HUES64 (cell line): ENCODE data around the gene MRPL50.
"Not testable (repeated sequence)": the region's sequence is repeated elsewhere in the genome, so short reads cannot be mapped to it uniquely, and the experiment has no call there.

Experiments used
- H3K27ac ChIP-seq: 2 replicates; pipeline ENCODE4 v1.7.0; 2013; ENCODE audit warnings: low read depth, low read length, inconsistent platforms
- H3K27me3 ChIP-seq: 2 replicates; pipeline ENCODE4 v1.6.1; 2013; ENCODE audit warnings: mild to moderate bottlenecking, low read length; ENCODE audit not compliant: insufficient read depth
- H3K36me3 ChIP-seq: 2 replicates; pipeline ENCODE4 v1.6.1; 2013; ENCODE audit warnings: mild to moderate bottlenecking, low read length; ENCODE audit not compliant: insufficient read depth
- H3K4me1 ChIP-seq: 2 replicates; pipeline ENCODE4 v1.6.1; 2013; ENCODE audit warnings: mild to moderate bottlenecking, low read length, moderate library complexity; ENCODE audit not compliant: insufficient read depth
- H3K4me3 ChIP-seq: 2 replicates; pipeline ENCODE4 v1.5.1; 2013; ENCODE audit warnings: mild to moderate bottlenecking, low read length, moderate library complexity
- H3K9ac ChIP-seq: 2 replicates; pipeline ENCODE4 v1.6.1; 2013; ENCODE audit warnings: mild to moderate bottlenecking, low read depth, low read length
- H3K9me3 ChIP-seq: 2 replicates; pipeline ENCODE4 v1.6.1; 2013; ENCODE audit warnings: low read depth, low read length; ENCODE audit not compliant: insufficient read depth
- WGBS: fragments of 150-250, 120-280 bp; methylation state at CpG from one replicate; pipeline ENCODE4 v1.1.7; 2013; ENCODE audit warnings: missing lambda C conversion rate; 5-methylcytosine and 5-hydroxymethylcytosine counted together

The MRPL50 gene

DNA sequence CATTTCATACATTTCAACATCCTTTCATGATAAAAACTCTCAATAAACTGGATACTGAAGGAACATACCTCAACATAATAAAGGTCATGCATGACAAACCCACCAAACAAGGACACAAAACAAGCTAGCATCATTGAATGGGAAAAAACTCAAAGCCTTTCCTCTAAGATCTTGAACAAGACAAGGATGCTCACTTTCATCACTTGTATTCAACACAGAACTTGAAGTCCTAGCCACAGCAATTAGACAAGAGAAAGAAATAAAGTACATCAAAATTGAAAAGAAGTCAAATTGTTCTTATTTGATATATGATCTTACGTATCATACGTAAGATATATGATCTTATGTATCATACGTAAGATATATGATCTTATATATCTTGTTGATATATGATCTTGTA lies 5.3 kb downstream of the MRPL50 start:
- Histone ChIP-seq H3K27ac (no peak overlapping the region), H3K4me3 (no peak overlapping the region), H3K9ac (no peak overlapping the region), H3K9me3 (peaks cover 20% of the 10 kb centered on the region), H3K4me1 (peaks cover 5% of the 10 kb centered on the region), H3K27me3 (no peaks in the 10 kb centered on the region), H3K36me3 (peaks cover 66% of the 10 kb centered on the region)
- no CpG with 5 or more reads among the region's 3 CpGs for WGBS

DNA sequence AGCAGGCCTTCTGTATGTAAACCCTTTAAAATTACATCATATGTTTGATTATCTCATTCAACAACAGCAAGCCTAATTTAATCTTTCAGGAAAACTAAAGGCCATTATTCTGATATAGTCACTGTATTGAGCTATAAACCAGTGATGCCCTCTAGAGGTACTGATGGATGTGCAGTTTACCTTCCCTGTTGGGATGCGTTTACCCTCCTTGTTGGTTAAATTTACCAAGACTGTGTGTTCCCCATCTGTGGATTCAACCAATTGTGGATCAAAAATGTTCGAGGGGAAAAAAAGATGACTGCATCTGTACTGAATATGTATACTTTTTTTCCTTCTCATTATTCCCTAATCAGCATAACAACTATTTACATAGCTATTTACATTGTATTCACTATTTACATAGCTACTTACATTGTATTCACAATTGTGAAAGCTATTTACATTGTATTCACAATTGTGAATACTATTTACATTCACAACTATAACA lies 9.9 kb downstream of the MRPL50 start:
- Histone ChIP-seq H3K4me3 (no peak overlapping the region), H3K27ac (no peak overlapping the region), H3K9ac (no peak overlapping the region), H3K9me3 (peaks cover 17% of the 10 kb centered on the region), H3K27me3 (no peaks in the 10 kb centered on the region), H3K4me1 (peaks cover 9% of the 10 kb centered on the region), H3K36me3 (peaks cover 48% of the 10 kb centered on the region)
- 90% methylated on average over 2 of the region's 2 CpGs for WGBS

DNA sequence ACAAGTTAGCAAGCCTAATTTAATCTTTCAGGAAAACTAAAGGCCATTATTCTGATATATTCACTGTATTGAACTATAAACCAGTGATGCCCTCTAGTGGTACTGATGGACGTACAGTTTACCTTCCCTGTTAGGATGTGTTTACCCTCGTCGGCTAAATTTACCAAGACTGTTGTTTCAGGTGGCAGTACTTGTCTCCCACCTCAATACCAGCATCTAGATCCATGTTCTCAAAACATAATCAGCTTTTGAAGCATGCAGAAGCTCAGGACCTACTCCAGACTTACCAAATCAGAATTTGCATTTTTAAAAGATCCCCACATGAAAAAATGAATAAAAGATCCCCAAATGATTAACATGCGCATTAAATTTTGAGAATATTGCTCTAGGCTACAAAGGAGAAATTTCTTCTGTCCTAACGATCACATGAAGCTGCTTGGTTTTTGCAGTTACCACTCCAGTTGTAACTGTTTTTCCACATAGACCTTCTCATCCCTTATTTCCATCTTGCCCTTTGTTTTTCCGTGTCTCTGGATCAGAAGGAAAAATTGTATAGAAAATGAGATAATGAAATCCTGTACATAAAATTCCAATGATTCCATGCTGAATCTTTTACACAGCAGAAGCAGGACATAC lies 10.4 kb downstream of the MRPL50 start:
- Histone ChIP-seq H3K27me3 (no peaks in the 10 kb centered on the region), H3K4me1 (peaks cover 12% of the 10 kb centered on the region), H3K4me3 (no peak overlapping the region), H3K36me3 (peaks cover 48% of the 10 kb centered on the region), H3K9ac (no peak overlapping the region), H3K9me3 (peaks cover 17% of the 10 kb centered on the region), H3K27ac (no peak overlapping the region; the same call in 1 of the 2 replicates)
- WGBS = 69% methylated on average over 5 of the region's 6 CpGs

DNA sequence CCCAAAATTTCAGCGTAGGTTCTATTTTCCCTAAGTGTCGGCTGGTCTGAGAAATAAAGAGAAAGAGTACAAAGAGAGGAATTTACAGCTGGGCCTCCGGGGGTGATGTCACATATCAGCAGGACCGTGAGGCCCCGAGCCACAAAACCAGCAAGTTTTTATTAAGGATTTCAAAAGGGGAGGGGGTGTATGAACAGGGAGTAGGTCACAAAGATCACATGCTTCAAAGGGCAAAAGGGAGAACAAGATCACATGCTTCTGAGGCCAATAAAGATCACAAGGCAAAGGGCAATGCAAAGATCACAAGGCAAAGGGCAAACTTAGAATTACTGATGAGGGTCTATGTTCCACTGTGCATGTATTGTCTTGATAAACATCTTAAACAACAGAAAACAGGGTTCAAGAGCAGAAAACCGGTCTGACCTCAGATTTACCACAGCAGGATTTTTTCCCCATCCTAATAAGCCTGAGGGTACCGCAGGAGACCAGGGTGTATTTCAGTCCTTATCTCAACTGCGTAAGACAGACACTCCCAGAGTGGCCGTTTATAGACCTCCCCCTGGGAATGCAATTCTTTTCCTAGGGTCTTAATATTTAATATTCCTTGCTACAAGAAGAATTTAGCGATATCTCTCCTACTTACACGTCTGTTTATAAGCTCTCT lies 13.4 kb downstream of the MRPL50 start, which contains the start of gene BAAT:
TSS of gene BAAT (minus strand) at position 134 of the 664 bp plus-strand sequence. CDS start 13,602 bp downstream, outside the sequence.
- H3K9me3 ChIP-seq = peaks cover 17% of the 10 kb centered on the region
- H3K9ac ChIP-seq, H3K4me3 ChIP-seq, H3K27ac ChIP-seq, H3K27me3 ChIP-seq: not testable (repeated sequence)
- H3K36me3 ChIP-seq = peaks cover 35% of the 10 kb centered on the region
- WGBS = 93% methylated on average over 11 of the region's 11 CpGs
- peaks cover 12% of the 10 kb centered on the region for H3K4me1 ChIP-seq

DNA sequence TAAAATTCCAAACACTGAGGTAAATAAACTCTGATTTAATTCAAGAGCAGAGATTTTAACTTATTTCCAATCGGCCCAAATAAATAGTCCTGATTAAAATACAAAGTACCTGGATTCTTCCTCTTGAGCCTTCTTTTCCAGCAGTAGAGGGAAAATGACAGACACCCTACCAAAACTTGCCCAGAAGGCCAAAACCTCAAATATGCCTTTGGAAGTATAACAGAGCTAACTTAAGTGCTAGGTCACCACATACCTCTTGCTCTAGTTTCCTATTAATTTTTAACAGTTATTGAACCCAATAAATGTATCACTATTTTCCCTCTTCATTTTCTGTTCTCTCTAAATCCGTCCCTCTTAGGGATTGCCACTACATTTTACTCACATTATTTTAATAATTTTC lies 15.1 kb downstream of the MRPL50 start:
- Histone ChIP-seq H3K9ac (no peak overlapping the region), H3K4me1 (peaks cover 12% of the 10 kb centered on the region), H3K27ac (no peak overlapping the region), H3K4me3 (no peak overlapping the region), H3K9me3 (peaks cover 17% of the 10 kb centered on the region), H3K27me3 (no peaks in the 10 kb centered on the region), H3K36me3 (peaks cover 18% of the 10 kb centered on the region)
- WGBS = 84% methylated on average over 2 of the region's 2 CpGs

DNA sequence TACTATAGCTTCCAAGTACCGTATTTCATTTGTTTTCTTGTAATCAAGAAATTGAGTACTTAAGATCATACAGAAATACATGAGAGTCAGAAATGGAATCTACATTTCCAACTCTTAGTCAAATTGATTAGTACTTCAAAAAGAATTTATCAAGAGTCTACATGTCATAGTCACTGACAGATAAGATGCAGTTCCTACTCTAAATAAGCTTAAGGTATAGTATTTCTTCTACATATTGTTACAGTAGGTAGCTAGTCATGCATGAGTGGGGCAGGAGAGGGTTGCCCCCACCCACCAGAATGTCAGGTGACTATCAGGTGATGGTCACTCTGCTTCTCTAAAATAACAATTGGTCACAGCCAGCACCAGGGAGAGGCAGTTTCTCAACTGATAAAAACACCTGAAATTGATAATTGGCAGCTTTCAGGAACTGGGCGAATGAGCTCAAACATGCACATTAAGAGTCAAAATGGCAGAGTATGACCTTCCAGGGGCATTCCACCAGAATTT lies 16.5 kb downstream of the MRPL50 start:
- WGBS = 90% methylated on average over 2 of the region's 2 CpGs
- no peaks in the 10 kb centered on the region for H3K27me3 ChIP-seq
- H3K4me3 ChIP-seq = no peak overlapping the region
- H3K4me1 ChIP-seq = peaks cover 12% of the 10 kb centered on the region
- no peak overlapping the region for H3K27ac ChIP-seq
- H3K9me3 ChIP-seq = peaks cover 17% of the 10 kb centered on the region
- H3K36me3 ChIP-seq = peaks cover 7% of the 10 kb centered on the region
- no peak overlapping the region for H3K9ac ChIP-seq

DNA sequence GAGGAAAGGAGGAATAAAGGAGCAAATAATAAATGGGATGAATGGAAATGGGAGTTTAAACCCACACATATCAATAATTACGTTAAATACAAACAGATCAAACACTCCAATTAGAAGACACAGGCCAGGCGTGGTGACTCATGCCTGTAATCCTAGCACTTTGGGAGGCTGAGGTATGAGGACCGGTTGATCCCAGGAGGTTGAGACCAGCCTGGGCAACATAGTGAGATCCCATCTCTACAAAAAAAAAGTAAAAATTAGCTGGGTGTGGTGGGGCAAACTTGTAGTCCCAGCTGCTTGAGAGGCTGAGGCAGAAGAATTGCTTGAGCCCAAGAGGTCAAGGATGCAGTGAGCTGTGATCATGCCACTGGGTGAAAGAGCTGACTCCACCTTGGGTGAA lies 17.3 kb downstream of the MRPL50 start:
- peaks cover 2% of the 10 kb centered on the region for H3K36me3 ChIP-seq
- peaks cover 14% of the 10 kb centered on the region for H3K9me3 ChIP-seq
- no peak overlapping the region for H3K27ac ChIP-seq
- WGBS = 94% methylated on average over 3 of the region's 3 CpGs
- no peaks in the 10 kb centered on the region for H3K27me3 ChIP-seq
- H3K9ac ChIP-seq = no peak overlapping the region
- no peak overlapping the region for H3K4me3 ChIP-seq
- peaks cover 12% of the 10 kb centered on the region for H3K4me1 ChIP-seq

DNA sequence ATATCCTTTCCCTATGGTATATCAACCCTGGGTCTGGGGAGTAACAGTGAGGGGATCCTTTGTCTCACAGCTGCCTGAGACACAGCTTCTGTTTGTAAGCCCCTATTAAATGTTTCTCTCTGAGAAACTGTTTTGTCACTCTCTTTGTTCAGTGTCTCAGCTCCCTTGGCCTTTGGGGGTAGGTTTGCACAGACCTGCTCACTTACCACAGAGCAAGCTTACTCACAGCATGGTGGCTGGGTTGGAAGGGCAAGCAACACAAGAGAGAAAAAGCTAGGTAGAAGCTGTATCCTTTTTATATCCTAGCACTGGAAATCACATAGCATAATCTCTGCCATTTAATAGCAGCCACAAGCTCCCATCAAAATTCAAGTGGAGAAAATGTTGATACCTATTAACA lies 18.1 kb downstream of the MRPL50 start:
- no peaks in the 10 kb centered on the region for H3K27me3 ChIP-seq
- H3K9ac ChIP-seq = no peak overlapping the region
- peaks cover 16% of the 10 kb centered on the region for H3K4me1 ChIP-seq
- no peak overlapping the region for H3K4me3 ChIP-seq
- peaks cover 9% of the 10 kb centered on the region for H3K9me3 ChIP-seq
- no peaks in the 10 kb centered on the region for H3K36me3 ChIP-seq
- no peak overlapping the region for H3K27ac ChIP-seq

DNA sequence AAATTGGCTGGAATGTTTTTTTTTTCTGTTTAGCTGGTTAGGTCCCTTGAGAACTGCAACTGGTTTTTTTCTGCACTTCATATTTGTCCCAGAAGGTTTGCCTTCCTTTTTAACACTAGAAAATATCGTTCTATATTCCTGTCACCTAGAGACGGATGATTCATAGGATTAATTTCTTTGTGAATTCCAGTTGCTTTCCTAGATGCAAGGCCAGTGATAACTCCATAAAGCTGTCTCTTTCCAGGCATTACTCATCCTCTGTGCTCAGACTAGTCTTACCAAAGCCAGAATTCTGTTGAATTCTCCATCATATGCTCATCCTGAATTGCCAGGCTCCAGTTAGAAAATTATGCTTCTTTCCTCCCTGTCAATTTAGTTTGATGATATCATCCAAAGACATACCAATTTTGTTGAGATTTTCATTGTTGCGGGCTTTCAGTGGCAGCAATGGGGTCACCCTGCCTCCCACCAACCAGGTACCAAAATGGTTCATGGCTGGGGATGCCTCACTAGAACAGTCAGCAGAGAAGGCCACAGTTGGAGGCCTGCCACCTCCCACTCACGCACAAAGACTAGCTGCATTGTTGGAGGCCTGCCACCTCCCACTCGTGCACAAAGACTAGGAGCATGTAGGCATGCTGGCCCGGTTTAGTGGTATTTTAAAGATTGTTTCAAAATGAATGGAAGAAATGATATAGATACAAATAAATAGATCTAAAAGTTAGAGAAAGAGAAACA lies 22.1 kb downstream of the MRPL50 start:
- Histone ChIP-seq H3K4me3 (no peak overlapping the region), H3K27ac (no peak overlapping the region), H3K9me3 (0 out of 2 replicates have a peak, but pooled peaks cover 2% of the 10 kb centered on the region), H3K36me3 (no peaks in the 10 kb centered on the region), H3K9ac (no peak overlapping the region), H3K4me1 (peaks cover 11% of the 10 kb centered on the region), H3K27me3 (no peaks in the 10 kb centered on the region)
- WGBS = 97% methylated on average over 6 of the region's 6 CpGs

DNA sequence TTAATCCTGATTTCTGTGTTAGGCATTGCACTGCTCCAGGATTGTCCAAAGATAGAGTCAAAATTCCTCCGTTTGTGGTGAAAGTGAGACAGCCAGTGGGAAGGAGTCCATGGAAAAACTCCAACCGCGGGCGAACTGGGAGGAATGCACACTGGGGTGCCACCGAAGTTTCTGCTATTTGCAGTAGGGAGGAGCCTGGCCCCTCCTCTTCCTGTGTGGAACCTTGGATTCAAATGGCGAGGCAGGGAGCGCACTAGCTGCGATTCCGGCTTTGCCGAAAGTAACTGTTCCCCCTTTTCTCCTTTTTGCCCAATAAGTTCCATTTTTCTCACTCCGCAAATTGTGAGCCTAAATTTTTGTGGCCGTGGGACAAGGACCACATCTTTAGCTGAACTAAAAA lies 22.9 kb downstream of the MRPL50 start:
- Histone ChIP-seq H3K9me3 (0 out of 2 replicates have a peak, but pooled peaks cover 2% of the 10 kb centered on the region), H3K36me3 (no peaks in the 10 kb centered on the region), H3K9ac (no peak overlapping the region), H3K4me1 (peaks cover 11% of the 10 kb centered on the region), H3K4me3 (no peak overlapping the region), H3K27me3 (no peaks in the 10 kb centered on the region), H3K27ac (no peak overlapping the region)
- 90% methylated on average over 12 of the region's 12 CpGs for WGBS
